CD4-positive, alpha-beta T cell (primary cell): ENCODE data around the gene KCNB1. TPM values are rescaled to one million over a fixed set of nuclear protein-coding genes. Genes with fewer than 3 reads are reported as not detected.
"Not testable (repeated sequence)": the region's sequence is repeated elsewhere in the genome, so short reads cannot be mapped to it uniquely, and the experiment has no call there.

Experiments
- ATAC-seq: fragments of 200-7000 bp; cut with Tn5 transposase; one replicate; pipeline ENCODE4 v1.10.0; 2022; ENCODE audit warnings: mild to moderate bottlenecking; ENCODE audit not compliant: poor library complexity
- CTCF ChIA-PET: fragments of 350-600 bp; sonication (Branson Sonifier 250); formaldehyde crosslinking; loops from one replicate; lab custom pipeline; 2021; ENCODE audit warnings: antibody characterized with exemption, inconsistent platforms; lab: Charles Lee
- POLR2A ChIA-PET: fragments of 350-600 bp; sonication (Branson Sonifier 250); formaldehyde crosslinking; loops from one replicate; lab custom pipeline; 2021; ENCODE audit warnings: antibody characterized with exemption, inconsistent platforms; lab: Charles Lee
- DNase-seq, 14 experiments: peaks; one replicate each; pipeline ENCODE4 v3.0.0-alpha.2; 2013 to 2020; ENCODE audit warnings: mixed read lengths in 2 of 14
- H3K27ac ChIP-seq, 2 donors: one replicate each; pipeline versions ENCODE4 v1.5.1 to v1.7.0; 2013; ENCODE audit warnings: low read length in 2 of 2, low read depth in 1 of 2, mild to moderate bottlenecking in 1 of 2
- H3K27me3 ChIP-seq, 2 experiments: 1 replicate in 1 of 2; 2 replicates in 1 of 2; pipeline versions ENCODE4 v1.6.1 to v1.7.0; 2013; ENCODE audit warnings: low read length in 2 of 2, control low read depth in 1 of 2, mild to moderate bottlenecking in 1 of 2, moderate library complexity in 1 of 2; ENCODE audit not compliant: insufficient read depth in 2 of 2, control insufficient read depth in 1 of 2
- H3K36me3 ChIP-seq: one replicate; pipeline ENCODE4 v1.6.1; 2013; ENCODE audit warnings: low read length, control low read depth; ENCODE audit not compliant: insufficient read depth
- H3K4me1 ChIP-seq: one replicate; pipeline ENCODE4 v1.6.1; 2013; ENCODE audit warnings: low read length, control low read depth; ENCODE audit not compliant: insufficient read depth
- H3K4me3 ChIP-seq: one replicate; pipeline ENCODE4 v1.5.1; 2013; ENCODE audit warnings: mild to moderate bottlenecking, low read length, moderate library complexity
- H3K9me3 ChIP-seq, 2 experiments: 1 replicate in 1 of 2; 2 replicates in 1 of 2; pipeline versions ENCODE4 v1.6.1 to v1.7.0; 2013; ENCODE audit warnings: low read length in 2 of 2, mild to moderate bottlenecking in 2 of 2, control low read depth in 1 of 2, moderate library complexity in 1 of 2; ENCODE audit not compliant: control insufficient read depth in 1 of 2, insufficient read depth in 1 of 2
- H3K27ac Mint-ChIP-seq: one replicate; pipeline ENCODE4 v1.8.0; 2020; ENCODE audit warnings: mixed read lengths
- H3K27me3 Mint-ChIP-seq: one replicate; pipeline ENCODE4 v1.8.0; 2021; ENCODE audit warnings: mixed read lengths
- H3K36me3 Mint-ChIP-seq: one replicate; pipeline ENCODE4 v1.8.0; 2021; ENCODE audit warnings: low read depth, mixed read lengths
- H3K4me1 Mint-ChIP-seq: one replicate; pipeline ENCODE4 v1.8.0; 2021; ENCODE audit warnings: low read depth, mixed read lengths
- H3K4me3 Mint-ChIP-seq: one replicate; pipeline ENCODE4 v1.8.0; 2020; ENCODE audit warnings: mild to moderate bottlenecking, mixed read lengths
- H3K9me3 Mint-ChIP-seq: one replicate; pipeline ENCODE4 v1.8.0; 2020; ENCODE audit warnings: mixed read lengths
- intact Hi-C, 2 experiments: fragments of 100-400 bp; cut with DNase I in 1 of 2; cut with micrococcal nuclease in 1 of 2; formaldehyde crosslinking; loops; one replicate each; pipeline versions ENCODE4 v1.15.1 to v1.9.0; 2023 to 2025; cut with DNase I, micrococcal nuclease
- total RNA-seq, 174 experiments: library from RNA in 2 of 174; stranded (reverse) in 2 of 174; gene quantifications; one replicate each; pipeline ENCODE4 v1.2.3 and lab custom pipeline; 2021 to 2026
- TF ChIP-seq, protein P1 (sequence below): fragments of 200-600 bp; IDR thresholded peaks from one replicate; pipeline ENCODE4 v1.8.0; 2022; ENCODE audit warnings: antibody characterized with exemption, mild to moderate bottlenecking

KCNB1 gene
- total RNA-seq, 2 experiments from 2014 or later: 0.06 to 0.08 TPM

DNA sequence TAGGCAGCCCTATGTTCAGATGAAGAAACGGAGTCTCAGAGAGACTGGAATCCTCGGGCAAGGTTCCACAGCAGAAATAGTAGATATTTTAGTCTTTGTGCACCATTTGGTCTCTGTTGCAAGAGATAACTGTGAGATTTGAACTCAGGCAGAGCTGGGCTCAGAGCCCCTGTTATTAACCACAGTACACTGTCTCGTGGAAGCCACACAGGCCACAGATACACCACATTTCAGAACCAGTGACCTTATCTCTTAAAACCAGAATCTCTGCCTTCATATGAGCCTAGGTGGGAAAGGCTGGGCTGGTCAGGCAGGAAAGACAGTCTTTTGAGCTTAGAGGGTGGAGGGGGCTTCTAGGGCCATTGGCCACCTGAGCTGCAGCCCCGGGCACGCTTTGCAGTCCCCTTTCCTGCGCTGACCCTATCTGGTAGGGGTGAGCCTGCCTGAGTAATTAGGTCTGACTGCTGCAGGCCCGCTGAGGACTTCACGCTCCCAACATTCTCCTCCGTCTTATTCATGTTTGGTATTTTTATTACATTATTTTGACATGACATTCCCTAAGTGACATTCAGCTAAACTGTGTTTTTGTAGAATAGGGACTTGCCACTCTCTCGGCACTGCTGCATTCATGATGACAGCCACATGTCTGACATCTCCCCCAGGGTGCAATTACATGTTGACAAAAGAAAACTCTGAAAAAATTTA, 71.1 kb downstream of the KCNB1 start:
- H3K27ac Mint-ChIP-seq: no peak overlapping the region
- Histone ChIP-seq H3K9me3 (peaks cover 0 to 6% of the 10 kb centered on the region in 2 experiments), H3K36me3 (no peaks in the 10 kb centered on the region), H3K4me1 (no peaks in the 10 kb centered on the region), H3K27me3 (peaks cover 0 to 8% of the 10 kb centered on the region in 2 experiments), H3K4me3 (no peak overlapping the region), H3K27ac (no peak overlapping the region)
- no peaks in the 10 kb centered on the region for H3K36me3 Mint-ChIP-seq
- H3K4me3 Mint-ChIP-seq: no peak overlapping the region
- H3K4me1 Mint-ChIP-seq: no peaks in the 10 kb centered on the region
- ChIA-PET CTCF (no interaction called here), POLR2A (no interaction called here)
- TF ChIP-seq, protein P1, sequence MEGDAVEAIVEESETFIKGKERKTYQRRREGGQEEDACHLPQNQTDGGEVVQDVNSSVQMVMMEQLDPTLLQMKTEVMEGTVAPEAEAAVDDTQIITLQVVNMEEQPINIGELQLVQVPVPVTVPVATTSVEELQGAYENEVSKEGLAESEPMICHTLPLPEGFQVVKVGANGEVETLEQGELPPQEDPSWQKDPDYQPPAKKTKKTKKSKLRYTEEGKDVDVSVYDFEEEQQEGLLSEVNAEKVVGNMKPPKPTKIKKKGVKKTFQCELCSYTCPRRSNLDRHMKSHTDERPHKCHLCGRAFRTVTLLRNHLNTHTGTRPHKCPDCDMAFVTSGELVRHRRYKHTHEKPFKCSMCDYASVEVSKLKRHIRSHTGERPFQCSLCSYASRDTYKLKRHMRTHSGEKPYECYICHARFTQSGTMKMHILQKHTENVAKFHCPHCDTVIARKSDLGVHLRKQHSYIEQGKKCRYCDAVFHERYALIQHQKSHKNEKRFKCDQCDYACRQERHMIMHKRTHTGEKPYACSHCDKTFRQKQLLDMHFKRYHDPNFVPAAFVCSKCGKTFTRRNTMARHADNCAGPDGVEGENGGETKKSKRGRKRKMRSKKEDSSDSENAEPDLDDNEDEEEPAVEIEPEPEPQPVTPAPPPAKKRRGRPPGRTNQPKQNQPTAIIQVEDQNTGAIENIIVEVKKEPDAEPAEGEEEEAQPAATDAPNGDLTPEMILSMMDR: no peak
- intact Hi-C loops: no loop called here
- H3K27me3 Mint-ChIP-seq: peaks cover 11% of the 10 kb centered on the region
- no peaks in the 10 kb centered on the region for H3K9me3 Mint-ChIP-seq
- ATAC-seq: no peak
- no peak for DNase-seq

DNA sequence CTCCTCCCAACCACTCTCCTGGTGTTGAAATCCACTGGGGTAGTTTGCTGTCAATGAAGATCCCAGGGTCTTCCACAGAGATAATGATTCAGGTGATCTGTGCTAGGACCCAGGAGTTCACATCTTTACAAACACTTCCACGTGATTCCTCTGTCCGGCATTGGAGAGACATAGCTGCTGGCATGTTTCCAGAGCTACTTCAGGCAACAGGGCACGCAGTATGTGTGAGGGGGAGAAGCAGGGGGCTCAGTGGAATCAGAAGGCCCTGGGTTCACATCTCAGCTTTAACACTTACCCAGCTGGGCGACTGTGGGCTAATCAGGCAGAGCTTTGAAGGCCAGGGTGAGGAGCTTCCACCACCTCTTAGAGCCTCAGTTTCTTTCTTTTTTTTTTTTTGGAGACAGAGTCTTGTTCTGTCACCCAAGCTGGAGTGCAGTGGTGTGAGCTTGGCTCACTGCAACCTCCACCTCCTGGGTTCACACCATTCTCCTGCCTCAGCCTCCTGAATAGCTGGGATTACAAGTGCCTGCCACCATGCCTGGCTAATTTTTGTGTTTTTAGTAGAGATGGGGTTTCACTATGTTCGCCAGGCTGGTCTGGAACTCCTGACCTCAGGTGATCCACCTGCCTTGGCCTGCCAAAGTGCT, 72.4 kb downstream of the KCNB1 start:
- H3K36me3 Mint-ChIP-seq, ATAC-seq, H3K27ac Mint-ChIP-seq: not testable (repeated sequence)

DNA sequence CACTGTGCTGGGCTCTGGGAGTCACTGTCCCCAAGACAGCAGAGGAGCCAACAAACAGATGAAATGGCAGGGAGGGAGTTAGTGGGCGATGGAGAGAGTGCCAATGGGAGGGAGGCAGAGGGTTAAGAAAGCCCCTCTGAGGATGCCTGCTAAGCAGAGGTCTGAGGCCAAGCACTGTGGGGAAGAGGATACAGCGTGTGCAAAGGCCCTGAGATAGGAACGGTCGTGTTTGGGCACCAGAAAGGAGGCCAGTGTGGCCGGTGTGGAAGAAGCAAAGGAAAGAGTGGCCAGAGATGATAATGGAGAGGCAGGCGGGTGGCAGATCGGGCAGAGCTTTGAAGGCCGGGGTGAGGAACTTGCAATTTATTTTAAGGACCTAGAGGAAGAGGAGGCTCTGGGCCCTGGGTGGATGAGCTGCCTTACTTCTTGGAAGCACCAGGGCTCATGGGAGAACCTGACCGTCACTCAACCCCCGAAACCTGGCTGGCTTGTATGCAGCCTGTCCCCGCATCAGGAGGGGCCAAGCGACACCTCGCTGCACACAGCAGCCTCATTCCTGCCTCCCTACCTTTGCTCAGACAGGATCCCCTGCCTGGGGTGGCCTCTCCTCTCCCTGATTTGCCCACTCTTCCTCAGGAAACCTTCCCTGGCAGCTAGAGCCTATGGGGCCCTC, 73.0 kb downstream of the KCNB1 start:
- H3K36me3 ChIP-seq: no peaks in the 10 kb centered on the region
- H3K36me3 Mint-ChIP-seq: no peaks in the 10 kb centered on the region
- no peak overlapping the region for H3K27ac ChIP-seq
- no peaks in the 10 kb centered on the region for H3K4me1 ChIP-seq
- ChIA-PET POLR2A (no interaction called here), CTCF (no interaction called here)
- TF ChIP-seq, protein P1: no peak
- no peak overlapping the region for H3K4me3 Mint-ChIP-seq
- peaks cover 0 to 8% of the 10 kb centered on the region in 2 experiments for H3K27me3 ChIP-seq
- H3K9me3 Mint-ChIP-seq: no peaks in the 10 kb centered on the region
- no peak overlapping the region for H3K27ac Mint-ChIP-seq
- peaks cover 0 to 4% of the 10 kb centered on the region in 2 experiments for H3K9me3 ChIP-seq
- DNase-seq: no peak
- ATAC-seq: no peak
- no peaks in the 10 kb centered on the region for H3K4me1 Mint-ChIP-seq
- intact Hi-C loops: no loop called here
- H3K4me3 ChIP-seq: no peak overlapping the region
- H3K27me3 Mint-ChIP-seq: peaks cover 14% of the 10 kb centered on the region

More for the DNA sequence above, 72.4 kb downstream of the KCNB1 start:
- H3K9me3 Mint-ChIP-seq, DNase-seq, H3K36me3 ChIP-seq, H3K4me3 Mint-ChIP-seq, H3K4me1 ChIP-seq, POLR2A ChIA-PET, CTCF ChIA-PET, H3K27ac ChIP-seq, H3K4me1 Mint-ChIP-seq, H3K27me3 ChIP-seq, H3K4me3 ChIP-seq, intact Hi-C loops, H3K9me3 ChIP-seq: not testable (repeated sequence)
- H3K27me3 Mint-ChIP-seq: peaks cover 12% of the 10 kb centered on the region
